ENCODE results near the gene PLLP. TPM values are rescaled to one million over a fixed set of nuclear protein-coding genes. Genes with fewer than 3 reads are reported as not detected.

The PLLP gene
- total RNA-seq, 1 donor from 2014 or later = 0.21 TPM

GRCh38 chr16:57234707-57235092, 49.8 kb downstream of the PLLP start:
- no peaks in the 10 kb centered on the region for H3K27me3 ChIP-seq
- no peaks in the 10 kb centered on the region for H3K4me1 ChIP-seq
- H3K9me3 ChIP-seq = no peaks in the 10 kb centered on the region
- H3K27ac ChIP-seq = no peak overlapping the region
- peaks cover 77 to 91% of the 10 kb centered on the region in 2 donors for H3K36me3 ChIP-seq
- DNase-seq (ENCODE audit: low spot score in 2 of 2) = no peak
- TF ChIP-seq CTCF (IDR thresholded peaks at IDR 0.05) = no peak
- no peak overlapping the region for H3K4me3 ChIP-seq
- intact Hi-C loops (cut with DNase I) = no loop called here

GRCh38 chr16:57233944-57234706, 50.3 kb downstream of the PLLP start:
- intact Hi-C loops (cut with DNase I) = no loop called here
- no peaks in the 10 kb centered on the region for H3K27me3 ChIP-seq
- H3K36me3 ChIP-seq = peaks cover 79 to 89% of the 10 kb centered on the region in 2 donors
- no peak overlapping the region for H3K27ac ChIP-seq
- no peak for TF ChIP-seq CTCF (IDR thresholded peaks at IDR 0.05)
- no peaks in the 10 kb centered on the region for H3K9me3 ChIP-seq
- H3K4me3 ChIP-seq = no peak overlapping the region
- H3K4me1 ChIP-seq = no peaks in the 10 kb centered on the region
- DNase-seq (ENCODE audit: low spot score in 2 of 2) = no peak

GRCh38 chr16:57231821-57232350, 52.6 kb downstream of the PLLP start:
- no peaks in the 10 kb centered on the region for H3K9me3 ChIP-seq
- no peak for DNase-seq (ENCODE audit: low spot score in 2 of 2)
- intact Hi-C loops (cut with DNase I) = no loop called here
- no peak overlapping the region for H3K4me3 ChIP-seq
- TF ChIP-seq CTCF (IDR thresholded peaks at IDR 0.05) = no peak
- H3K36me3 ChIP-seq = peaks cover 81 to 94% of the 10 kb centered on the region in 2 donors
- no peak overlapping the region for H3K27ac ChIP-seq
- no peaks in the 10 kb centered on the region for H3K27me3 ChIP-seq
- no peaks in the 10 kb centered on the region for H3K4me1 ChIP-seq

GRCh38 chr16:57229079-57229478, 55.4 kb downstream of the PLLP start:
- intact Hi-C loops (cut with DNase I) = no loop called here
- Histone ChIP-seq H3K4me1 (no peaks in the 10 kb centered on the region), H3K27ac (no peak overlapping the region), H3K36me3 (peaks cover 78 to 92% of the 10 kb centered on the region in 2 donors), H3K9me3 (no peaks in the 10 kb centered on the region), H3K4me3 (no peak overlapping the region), H3K27me3 (no peaks in the 10 kb centered on the region)
- no peak for DNase-seq (ENCODE audit: low spot score in 2 of 2)
- TF ChIP-seq CTCF (IDR thresholded peaks at IDR 0.05) = no peak

- no peak overlapping the region for H3K27ac ChIP-seq
- peaks cover 79 to 94% of the 10 kb centered on the region in 2 donors for H3K36me3 ChIP-seq
- H3K4me1 ChIP-seq = no peaks in the 10 kb centered on the region
Measured at GRCh38 chr16:57226701-57227621, 57.5 kb downstream of the PLLP start.

More at GRCh38 chr16:57226701-57227621, 57.5 kb downstream of the PLLP start:
- H3K9me3 ChIP-seq = no peaks in the 10 kb centered on the region
- H3K4me3 ChIP-seq = no peak overlapping the region
- no peak for DNase-seq (ENCODE audit: low spot score in 2 of 2)
- intact Hi-C loops (cut with DNase I) = no loop called here
- no peaks in the 10 kb centered on the region for H3K27me3 ChIP-seq
- TF ChIP-seq CTCF (IDR thresholded peaks at IDR 0.05) = no peak

All from ascending aorta (tissue), 2 donors.